Ovary (tissue), 9 donors: ENCODE results near the gene CLEC16A. TPM values are rescaled to one million over a fixed set of nuclear protein-coding genes. Genes with fewer than 3 reads are reported as not detected.

Source experiments
- DNase-seq, 5 donors: peaks; one replicate each; pipeline ENCODE4 v3.0.0-alpha.2; 2019 to 2020
- H3K27ac ChIP-seq, 2 donors: fragments of 200-600 bp; one replicate each; pipeline versions ENCODE4 v1.5.1 to v1.8.0; 2019 to 2022
- H3K27me3 ChIP-seq: fragments of 200-600 bp; one replicate; pipeline ENCODE4 v1.8.0; 2022
- H3K36me3 ChIP-seq: fragments of 200-600 bp; sonication (generic); one replicate; pipeline ENCODE4 v1.5.1; 2019
- H3K4me1 ChIP-seq: one replicate; pipeline ENCODE4 v1.8.1; 2013; ENCODE audit warnings: mild to moderate bottlenecking, moderate library complexity; ENCODE audit not compliant: insufficient read depth
- H3K4me3 ChIP-seq: fragments of 200-600 bp; sonication (generic); one replicate; pipeline ENCODE4 v1.5.1; 2017
- H3K9me3 ChIP-seq, 2 donors: fragments of 200-600 bp in 1 of 2; sonication (generic) in 1 of 2; one replicate each; pipeline versions ENCODE4 v1.5.1 to v1.8.1; 2013 to 2019; ENCODE audit warnings: mild to moderate bottlenecking in 1 of 2, moderate library complexity in 1 of 2
- CTCF ChIP-seq, 3 donors: fragments of 450-650 bp in 2 of 3; fragments of 200-600 bp in 1 of 3; IDR thresholded peaks; one replicate each; pipeline versions ENCODE4 v1.5.1 to v1.8.0; 2016 to 2022; ENCODE audit warnings: antibody characterized with exemption in 3 of 3, mild to moderate bottlenecking in 1 of 3
- EP300 ChIP-seq: sonication (generic); formaldehyde crosslinking; IDR thresholded peaks from one replicate; pipeline ENCODE4 v1.6.1; 2017; ENCODE audit warnings: antibody characterized with exemption
- POLR2A ChIP-seq: fragments of 450-650 bp; IDR thresholded peaks from one replicate; pipeline ENCODE4 v1.6.1; 2017; ENCODE audit warnings: antibody characterized with exemption, mild to moderate bottlenecking, moderate library complexity
- WGBS, 3 donors: extraction: QIAGEN DNeasy Blood & Tissue Kit in 1 of 3; methylation state at CpG; one replicate each; pipeline versions ENCODE4 v1.1.5 to v1.1.7; 2013 to 2017; 5-methylcytosine and 5-hydroxymethylcytosine counted together
- intact Hi-C, 4 donors: fragments of 100-400 bp; cut with DNase I; formaldehyde crosslinking; loops; one replicate each; pipeline versions ENCODE4 v1.11.0 to v1.15.1; 2022 to 2023
- polyA plus RNA-seq, 2 donors: library from polyadenylated mRNA; stranded (reverse); fragments of 200-250 nt in 1 of 2; fragments of 350-450 nt in 1 of 2; fragmentation: Illumina TruSeq in 1 of 2; extraction: RNeasy Lipid Tissue Mini Kit (QIAGEN cat#74804) in 1 of 2; gene quantifications; one replicate each; pipeline ENCODE4 v1.2.3, GENCODE V29; 2013 to 2014
- total RNA-seq, 7 donors: library from RNA; depleted of rRNA in 2 of 7; stranded (reverse); fragments of >200 nt in 2 of 7; fragmentation: NEBNext Ultra II Directional in 3 of 7; extraction: Animal tissue kit (Norgen Biotek cat#: 25700) in 3 of 7; gene quantifications; one replicate each; pipeline versions ENCODE4 v1.1.0 to v1.2.4, GENCODE V29; 2016 to 2023
- donor health status: DM: no; HTN: no; CAD: no; lungs with moderate emphysema.
- donor health status: DM: no; HTN: no; CAD: no.
- donor health status: Bipolar disorder and iron deficiency.
- donor health status: DM: yes; HTN: yes; CAD: no.
- donor health status: DM: no; HTN: no; CAD: no.
- donor health status: DM: yes; HTN: yes; CAD: no.

Gene CLEC16A
- total and polyA plus RNA-seq, 9 donors: 6.4 to 28.1 (median 16.5) TPM

- no peaks in the 10 kb centered on the region for H3K36me3 ChIP-seq
- no peak for TF ChIP-seq POLR2A
- TF ChIP-seq CTCF (IDR thresholded peaks at IDR 0.05): no peak
- TF ChIP-seq EP300: no peak
- H3K4me3 ChIP-seq: no peak overlapping the region
- intact Hi-C loops: no loop called here
- H3K9me3 ChIP-seq: no peaks in the 10 kb centered on the region
- no peak overlapping the region for H3K27ac ChIP-seq
- H3K4me1 ChIP-seq: peaks cover 6% of the 10 kb centered on the region
- DNase-seq: no peak
- no peaks in the 10 kb centered on the region for H3K27me3 ChIP-seq
- WGBS, 3 donors: 91 to 95% (median 92%) methylated on average over 7 of the region's 7 CpGs
These were observed 86.7 kb downstream of the CLEC16A start for GRCh38 chr16:11030990-11031510.

GRCh38 chr16:11032000-11032921 lies 87.9 kb downstream of the CLEC16A start:
- TF ChIP-seq EP300: no peak
- no peak for TF ChIP-seq CTCF (IDR thresholded peaks at IDR 0.05)
- no peak for TF ChIP-seq POLR2A
- peaks cover 6% of the 10 kb centered on the region for H3K4me1 ChIP-seq
- no peaks in the 10 kb centered on the region for H3K27me3 ChIP-seq
- DNase-seq: no peak
- intact Hi-C loops: no loop called here
- WGBS, 3 donors: 74 to 84% (median 80%) methylated on average over 16 of the region's 16 CpGs
- H3K4me3 ChIP-seq: no peak overlapping the region
- H3K9me3 ChIP-seq: no peaks in the 10 kb centered on the region
- H3K36me3 ChIP-seq: no peaks in the 10 kb centered on the region
- no peak overlapping the region for H3K27ac ChIP-seq

GRCh38 chr16:11032922-11033291 lies 88.5 kb downstream of the CLEC16A start:
- peaks cover 6% of the 10 kb centered on the region for H3K4me1 ChIP-seq
- TF ChIP-seq EP300: no peak
- TF ChIP-seq POLR2A: no peak
- TF ChIP-seq CTCF (IDR thresholded peaks at IDR 0.05): no peak
- intact Hi-C loops: no loop called here
- 17 to 22% (median 18%) methylated on average over 7 of the region's 7 CpGs for WGBS, 3 donors
- peak in 4 of 5 donors; percentile 45 to 64 (median 58) for DNase-seq
- no peak overlapping the region for H3K27ac ChIP-seq
- no peaks in the 10 kb centered on the region for H3K9me3 ChIP-seq
- H3K27me3 ChIP-seq: no peaks in the 10 kb centered on the region
- H3K4me3 ChIP-seq: no peak overlapping the region
- H3K36me3 ChIP-seq: no peaks in the 10 kb centered on the region

GRCh38 chr16:11033629-11034420 lies 89.5 kb downstream of the CLEC16A start:
- TF ChIP-seq EP300: no peak
- no peak for TF ChIP-seq POLR2A
- no peak for TF ChIP-seq CTCF (IDR thresholded peaks at IDR 0.05)
- Histone ChIP-seq H3K36me3 (no peaks in the 10 kb centered on the region), H3K4me1 (peaks cover 6% of the 10 kb centered on the region), H3K27ac (no peak overlapping the region), H3K27me3 (no peaks in the 10 kb centered on the region), H3K4me3 (no peak overlapping the region), H3K9me3 (no peaks in the 10 kb centered on the region)
- intact Hi-C loops: no loop called here
- DNase-seq: peak in 2 of 5 donors; percentile 37 to 69
- 72 to 84% (median 79%) methylated on average over 14 of the region's 14 CpGs for WGBS, 3 donors
